HUES48 (cell line): ENCODE data around the gene CEP128.

Experiments
- H3K27ac ChIP-seq: one replicate; pipeline ENCODE4 v1.7.0; 2013; ENCODE audit warnings: low read depth, low read length, inconsistent platforms
- H3K27me3 ChIP-seq: 2 replicates; pipeline ENCODE4 v1.6.1; 2013; ENCODE audit warnings: mild to moderate bottlenecking, low read length; ENCODE audit not compliant: control insufficient read depth, insufficient read depth
- H3K36me3 ChIP-seq: 2 replicates; pipeline ENCODE4 v1.6.1; 2013; ENCODE audit warnings: low read length; ENCODE audit not compliant: control insufficient read depth, insufficient read depth
- H3K4me1 ChIP-seq: 2 replicates; pipeline ENCODE4 v1.6.1; 2013; ENCODE audit warnings: mild to moderate bottlenecking, low read length; ENCODE audit not compliant: control insufficient read depth, insufficient read depth
- H3K4me3 ChIP-seq: 2 replicates; pipeline ENCODE4 v1.5.1; 2013; ENCODE audit warnings: mild to moderate bottlenecking, low read depth, low read length
- H3K9ac ChIP-seq: 2 replicates; pipeline ENCODE4 v1.6.1; 2013; ENCODE audit warnings: mild to moderate bottlenecking, low read depth, low read length, moderate library complexity
- H3K9me3 ChIP-seq: 2 replicates; pipeline ENCODE4 v1.6.1; 2013; ENCODE audit warnings: low read length; ENCODE audit not compliant: control insufficient read depth, insufficient read depth

Gene CEP128

DNA sequence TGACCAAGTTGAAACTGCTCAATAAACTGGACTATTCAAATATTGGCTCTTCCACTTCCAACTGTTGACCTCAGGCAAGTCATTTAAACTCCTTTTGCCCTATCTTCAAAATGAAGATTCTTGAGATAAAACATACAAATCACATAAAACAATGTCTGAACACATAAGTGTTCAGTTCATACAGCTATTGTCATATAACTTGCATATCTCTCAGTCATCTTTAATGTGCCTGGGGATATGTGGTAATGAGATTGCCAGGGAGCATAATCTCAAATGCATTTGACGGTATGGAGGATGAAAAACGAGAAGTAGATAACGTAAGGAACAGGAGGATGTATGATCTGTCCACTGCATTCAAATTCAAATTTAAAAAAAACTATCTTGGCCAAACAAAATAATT is 493.3 kb downstream of the CEP128 start:
- Histone ChIP-seq H3K27ac (no peak overlapping the region), H3K4me1 (peaks cover 4% of the 10 kb centered on the region; the same call in 1 of the 2 replicates), H3K36me3 (no peaks in the 10 kb centered on the region), H3K9me3 (peaks cover 20% of the 10 kb centered on the region), H3K4me3 (no peak overlapping the region), H3K9ac (no peak overlapping the region), H3K27me3 (no peaks in the 10 kb centered on the region)

- H3K4me1 ChIP-seq: peaks cover 4% of the 10 kb centered on the region; the same call in 1 of the 2 replicates
- no peaks in the 10 kb centered on the region for H3K27me3 ChIP-seq
- H3K9me3 ChIP-seq: peaks cover 20% of the 10 kb centered on the region
- H3K36me3 ChIP-seq: no peaks in the 10 kb centered on the region
- H3K27ac ChIP-seq: no peak overlapping the region
- no peak overlapping the region for H3K4me3 ChIP-seq
- no peak overlapping the region for H3K9ac ChIP-seq
Measured at GRCh38 chr14:80447392-80447791, 494.1 kb downstream of the CEP128 start.
